GM10248 (cell line): ENCODE results near the gene APBA1.
"Not testable (repeated sequence)": the region's sequence is repeated elsewhere in the genome, so short reads cannot be mapped to it uniquely, and the experiment has no call there.

Experiments used
- CTCF ChIA-PET: fragments of 300-600 bp; sonication (Branson Sonifier 250); formaldehyde crosslinking; extraction: SDS; loops from one replicate; lab custom pipeline; 2021; ENCODE audit warnings: antibody characterized with exemption; lab: Yijun Ruan, JAX
- POLR2A ChIA-PET: fragments of 350-650 bp; sonication (Branson Sonifier 250); formaldehyde crosslinking; extraction: SDS; loops from one replicate; lab custom pipeline; 2020; ENCODE audit warnings: antibody characterized with exemption; lab: Yijun Ruan, JAX
- DNase-seq: peaks from one replicate; pipeline ENCODE4 v3.0.0; 2012; ENCODE audit errors: extremely low spot score
- TF ChIP-seq, protein P1 (sequence below): IDR thresholded peaks from 2 replicates; pipeline ENCODE4 v1.5.1; 2012; ENCODE audit warnings: mild to moderate bottlenecking, low read depth; ENCODE audit errors: extremely low read depth, missing control alignments, control extremely low read depth

The APBA1 gene

GRCh38 chr9:69444021-69444420, 228.2 kb downstream of the APBA1 start:
- ChIA-PET POLR2A (no interaction called here), CTCF (no interaction called here)
- DNase-seq, result no peak
- TF ChIP-seq, protein P1, sequence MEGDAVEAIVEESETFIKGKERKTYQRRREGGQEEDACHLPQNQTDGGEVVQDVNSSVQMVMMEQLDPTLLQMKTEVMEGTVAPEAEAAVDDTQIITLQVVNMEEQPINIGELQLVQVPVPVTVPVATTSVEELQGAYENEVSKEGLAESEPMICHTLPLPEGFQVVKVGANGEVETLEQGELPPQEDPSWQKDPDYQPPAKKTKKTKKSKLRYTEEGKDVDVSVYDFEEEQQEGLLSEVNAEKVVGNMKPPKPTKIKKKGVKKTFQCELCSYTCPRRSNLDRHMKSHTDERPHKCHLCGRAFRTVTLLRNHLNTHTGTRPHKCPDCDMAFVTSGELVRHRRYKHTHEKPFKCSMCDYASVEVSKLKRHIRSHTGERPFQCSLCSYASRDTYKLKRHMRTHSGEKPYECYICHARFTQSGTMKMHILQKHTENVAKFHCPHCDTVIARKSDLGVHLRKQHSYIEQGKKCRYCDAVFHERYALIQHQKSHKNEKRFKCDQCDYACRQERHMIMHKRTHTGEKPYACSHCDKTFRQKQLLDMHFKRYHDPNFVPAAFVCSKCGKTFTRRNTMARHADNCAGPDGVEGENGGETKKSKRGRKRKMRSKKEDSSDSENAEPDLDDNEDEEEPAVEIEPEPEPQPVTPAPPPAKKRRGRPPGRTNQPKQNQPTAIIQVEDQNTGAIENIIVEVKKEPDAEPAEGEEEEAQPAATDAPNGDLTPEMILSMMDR, result no peak

- no peak for DNase-seq
- TF ChIP-seq, protein P1, result no peak
- POLR2A ChIA-PET, result no interaction called here
- CTCF ChIA-PET, result no interaction called here
These were observed 229.0 kb downstream of the APBA1 start for GRCh38 chr9:69443178-69443577.

DNA sequence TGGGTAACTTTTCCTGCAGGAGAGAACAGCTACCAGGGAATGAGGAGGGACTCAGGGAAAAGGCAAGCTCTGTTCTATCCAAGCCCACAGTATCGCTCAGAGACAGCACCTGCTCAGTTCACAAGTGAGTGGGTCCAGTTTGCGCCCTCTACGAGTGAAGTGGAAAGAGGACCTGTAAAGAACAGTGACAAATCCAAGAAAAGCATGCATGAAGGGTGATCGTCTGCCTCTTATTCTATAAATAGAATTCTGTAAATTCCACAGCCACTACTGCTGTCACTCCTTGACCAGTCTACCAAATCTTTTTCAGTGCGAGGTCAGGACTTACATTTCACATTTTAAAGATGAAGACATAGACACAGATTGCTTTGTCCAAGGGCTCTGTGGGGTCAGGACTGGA, 229.7 kb downstream of the APBA1 start:
- TF ChIP-seq, protein P1, result no peak
- CTCF ChIA-PET, result interaction anchor here (3.2 kb wide), 1 partner anchor 21 kb away, joined by 13 read pairs; no protein-coding TSS in a partner anchor
- DNase-seq, result no peak
- POLR2A ChIA-PET, result no interaction called here

DNA sequence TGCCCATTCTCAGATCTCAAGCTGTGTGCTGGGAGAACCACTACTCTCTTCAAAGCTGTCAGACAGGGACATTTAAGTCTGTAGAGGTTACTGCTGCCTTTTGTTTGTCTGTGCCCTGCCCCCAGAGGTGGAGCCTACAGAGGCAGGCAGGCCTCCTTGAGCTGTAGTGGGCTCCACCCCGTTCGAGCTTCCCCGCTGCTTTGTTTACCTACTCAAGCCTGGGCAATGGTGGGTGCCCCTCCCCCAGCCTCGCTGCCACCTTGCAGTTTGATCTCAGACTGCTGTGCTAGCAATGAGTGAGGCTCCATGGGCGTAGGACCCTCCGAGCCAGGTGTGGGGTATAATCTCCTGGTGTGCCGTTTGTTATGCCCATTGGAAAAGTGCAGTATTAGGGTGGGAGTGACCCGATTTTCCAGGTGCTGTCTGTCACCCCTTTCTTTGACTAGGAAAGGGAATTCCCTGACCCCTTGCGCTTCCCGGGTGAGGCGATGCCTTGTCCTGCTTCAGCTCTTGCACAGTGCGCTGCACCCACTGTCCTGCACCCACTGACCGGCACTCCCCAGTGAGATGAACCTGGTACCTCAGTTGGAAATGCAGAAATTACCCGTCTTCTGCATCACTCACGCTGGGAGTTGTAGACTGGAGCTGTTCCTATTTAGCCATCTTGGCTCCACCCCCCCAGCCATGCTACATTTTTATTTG, 231.8 kb downstream of the APBA1 start:
- DNase-seq, POLR2A ChIA-PET: not testable (repeated sequence)
- CTCF ChIA-PET, result interaction anchor here (3.2 kb wide), 1 partner anchor 18 kb away, joined by 13 read pairs; no protein-coding TSS in a partner anchor

- CTCF ChIA-PET, result interaction anchor here (3.2 kb wide), 1 partner anchor 18 kb away, joined by 13 read pairs; no protein-coding TSS in a partner anchor
- DNase-seq, POLR2A ChIA-PET: not testable (repeated sequence)
These were observed 232.5 kb downstream of the APBA1 start for GRCh38 chr9:69439654-69440053.

- no peak for DNase-seq
- CTCF ChIA-PET, result no interaction called here
- TF ChIP-seq, protein P1, result no peak
- POLR2A ChIA-PET, result no interaction called here
These were observed 238.2 kb downstream of the APBA1 start for GRCh38 chr9:69433968-69434367.

GRCh38 chr9:69433392-69433791, 238.8 kb downstream of the APBA1 start:
- CTCF ChIA-PET, result interaction anchor here (3.9 kb wide), 1 partner anchor 12 kb away, joined by 14 read pairs; no protein-coding TSS in a partner anchor
- POLR2A ChIA-PET, result no interaction called here
- no peak for DNase-seq
- TF ChIP-seq, protein P1, result no peak
